ENCODE measurements around the gene SALL1. TPM values are rescaled to one million over a fixed set of nuclear protein-coding genes. Genes with fewer than 3 reads are reported as not detected.

The SALL1 gene
- total RNA-seq, 1 experiment from 2014 or later: 101 TPM

GRCh38 chr16:51144203-51144602, 6.9 kb downstream of the SALL1 start:
- no peak overlapping the region for H3K27ac ChIP-seq (ENCODE audit: insufficient read length, low read depth, low read length)
- no CpG with 5 or more reads among the region's 1 CpG for WGBS (ENCODE audit: extremely low coverage, insufficient read length, low lambda C conversion rate)

More at GRCh38 chr16:51144203-51144602, 6.9 kb downstream of the SALL1 start:
- H3K27me3 ChIP-seq (ENCODE audit: insufficient read depth, low read length): no peaks in the 10 kb centered on the region
- Mint-ChIP-seq H3K27me3 (ENCODE audit: low read depth) (no peaks in the 10 kb centered on the region; the same call in 1 of the 2 replicates), H3K4me1 (peaks cover 61 to 83% of the 10 kb centered on the region in 2 experiments), H3K27ac (no peak overlapping the region), H3K36me3 (ENCODE audit: insufficient read depth in 1 of 3, low read depth in 3 of 3) (peaks cover 35 to 80% (median 53%) of the 10 kb centered on the region in 3 experiments), H3K4me3 (no peak overlapping the region), H3K9me3 (no peaks in the 10 kb centered on the region)
- no peak overlapping the region for H2AFZ ChIP-seq (ENCODE audit: low read length)
- no peak for TF ChIP-seq CTCF (conservative IDR thresholded peaks at IDR 0.05)
- H3K9me3 ChIP-seq (ENCODE audit: control insufficient read depth, low read depth, low read length): no peaks in the 10 kb centered on the region
- no peak overlapping the region for H4K5ac ChIP-seq (ENCODE audit: insufficient read length, low read depth, low read length)
- no peak overlapping the region for H3K56ac ChIP-seq (ENCODE audit: insufficient read length, low read depth, low read length)
- H2BK12ac ChIP-seq (ENCODE audit: insufficient read length, low read depth, low read length): no peak overlapping the region
- H2AK5ac ChIP-seq (ENCODE audit: insufficient read length, low read length): no peak overlapping the region
- no peak overlapping the region for H2BK120ac ChIP-seq (ENCODE audit: low read depth, low read length, poor library complexity, severe bottlenecking)
- H3K4ac ChIP-seq (ENCODE audit: low read depth, low read length): no peak overlapping the region
- H3K18ac ChIP-seq (ENCODE audit: insufficient read length, low read depth, low read length): no peak overlapping the region
- H3T11ph ChIP-seq (ENCODE audit: low read length): no peak overlapping the region
- no peaks in the 10 kb centered on the region for H4K20me1 ChIP-seq (ENCODE audit: control insufficient read depth, insufficient read depth, insufficient read length)
- H3K4me1 ChIP-seq (ENCODE audit: insufficient read depth, low read length): peaks cover 6% of the 10 kb centered on the region
- peaks cover 2% of the 10 kb centered on the region for H3K23me2 ChIP-seq (ENCODE audit: insufficient read length, low read depth, low read length, poor library complexity, severe bottlenecking)
- no peak overlapping the region for H4K8ac ChIP-seq (replicated peaks; ENCODE audit: insufficient read length, low read depth, low read length)
- no peak overlapping the region for H3K9ac ChIP-seq (ENCODE audit: extremely low read depth, insufficient read length, low read length)
- no peak overlapping the region for H3K4me2 ChIP-seq (ENCODE audit: insufficient read depth, insufficient read length, low read length)
- H4K91ac ChIP-seq (ENCODE audit: insufficient read length, low read depth, low read length): no peak overlapping the region
- H2BK15ac ChIP-seq (ENCODE audit: low read depth, low read length): no peak overlapping the region
- H3K14ac ChIP-seq (ENCODE audit: insufficient read depth, low read length): no peak overlapping the region
- H2BK5ac ChIP-seq (ENCODE audit: insufficient read length, low read length): no peak overlapping the region
- H3K23ac ChIP-seq (ENCODE audit: insufficient read length, low read depth, low read length): no peak overlapping the region
- peaks cover 5% of the 10 kb centered on the region for H3K79me1 ChIP-seq (ENCODE audit: insufficient read depth, low read depth, low read length, poor library complexity, severe bottlenecking)
- H2BK20ac ChIP-seq (ENCODE audit: low read depth, low read length, poor library complexity, severe bottlenecking): no peak overlapping the region
- peaks cover 24% of the 10 kb centered on the region; the same call in 1 of the 2 replicates for H3K79me2 ChIP-seq (ENCODE audit: insufficient read depth, low read length)
- DNase-seq: no peak
